Measurements from ENCODE around the gene TSNAX.
A peak's percentile ranks its signal among the peaks of the same experiment; 100 is the strongest.
"Not testable (repeated sequence)": the region's sequence is repeated elsewhere in the genome, so short reads cannot be mapped to it uniquely, and the experiment has no call there.

The TSNAX gene

DNA sequence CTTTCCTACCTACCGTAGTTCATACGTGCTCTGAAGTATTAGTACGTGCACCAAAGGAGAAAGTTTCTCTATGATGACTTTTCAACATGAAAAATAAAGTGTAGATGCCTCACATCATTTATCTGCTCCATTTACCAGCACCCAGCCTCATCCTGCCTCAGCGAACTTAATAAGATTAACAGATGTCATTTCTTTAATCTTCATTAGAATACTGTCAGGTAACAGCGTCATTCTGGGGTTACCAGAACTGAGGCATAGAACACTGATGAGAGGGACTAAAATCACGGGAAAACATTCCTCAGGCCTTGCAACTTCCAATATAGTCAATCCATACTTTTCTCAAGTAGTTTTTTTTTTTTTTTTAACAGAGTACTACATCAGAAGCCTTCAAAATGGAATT lies 54.9 kb downstream of the TSNAX start:
- no peak overlapping the region for H3K27ac ChIP-seq
- TF ChIP-seq, protein P1, sequence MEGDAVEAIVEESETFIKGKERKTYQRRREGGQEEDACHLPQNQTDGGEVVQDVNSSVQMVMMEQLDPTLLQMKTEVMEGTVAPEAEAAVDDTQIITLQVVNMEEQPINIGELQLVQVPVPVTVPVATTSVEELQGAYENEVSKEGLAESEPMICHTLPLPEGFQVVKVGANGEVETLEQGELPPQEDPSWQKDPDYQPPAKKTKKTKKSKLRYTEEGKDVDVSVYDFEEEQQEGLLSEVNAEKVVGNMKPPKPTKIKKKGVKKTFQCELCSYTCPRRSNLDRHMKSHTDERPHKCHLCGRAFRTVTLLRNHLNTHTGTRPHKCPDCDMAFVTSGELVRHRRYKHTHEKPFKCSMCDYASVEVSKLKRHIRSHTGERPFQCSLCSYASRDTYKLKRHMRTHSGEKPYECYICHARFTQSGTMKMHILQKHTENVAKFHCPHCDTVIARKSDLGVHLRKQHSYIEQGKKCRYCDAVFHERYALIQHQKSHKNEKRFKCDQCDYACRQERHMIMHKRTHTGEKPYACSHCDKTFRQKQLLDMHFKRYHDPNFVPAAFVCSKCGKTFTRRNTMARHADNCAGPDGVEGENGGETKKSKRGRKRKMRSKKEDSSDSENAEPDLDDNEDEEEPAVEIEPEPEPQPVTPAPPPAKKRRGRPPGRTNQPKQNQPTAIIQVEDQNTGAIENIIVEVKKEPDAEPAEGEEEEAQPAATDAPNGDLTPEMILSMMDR (conservative IDR thresholded peaks at IDR 0.05), result no peak
- TF ChIP-seq ZFX (IDR thresholded peaks at IDR 0.05), result no peak

DNA sequence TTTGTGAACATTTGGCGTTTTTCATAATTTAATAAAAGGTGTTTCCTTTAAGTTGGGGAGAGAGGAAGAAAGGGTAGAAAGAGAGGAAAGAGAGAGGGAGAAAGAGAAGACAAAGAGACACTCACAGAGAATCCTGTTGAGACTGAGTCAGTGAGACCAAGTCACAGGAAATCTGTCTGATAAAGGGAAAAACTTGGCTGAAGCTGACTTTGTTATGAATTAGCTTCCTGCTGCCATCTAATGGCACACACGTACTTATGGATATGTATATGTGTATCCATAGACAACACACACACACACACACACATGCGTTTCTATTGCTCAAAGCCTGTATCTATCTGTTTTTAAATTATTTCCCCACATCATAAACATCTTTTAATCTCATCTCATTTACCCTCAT lies 55.6 kb downstream of the TSNAX start:
- H3K27ac ChIP-seq, result no peak overlapping the region

DNA sequence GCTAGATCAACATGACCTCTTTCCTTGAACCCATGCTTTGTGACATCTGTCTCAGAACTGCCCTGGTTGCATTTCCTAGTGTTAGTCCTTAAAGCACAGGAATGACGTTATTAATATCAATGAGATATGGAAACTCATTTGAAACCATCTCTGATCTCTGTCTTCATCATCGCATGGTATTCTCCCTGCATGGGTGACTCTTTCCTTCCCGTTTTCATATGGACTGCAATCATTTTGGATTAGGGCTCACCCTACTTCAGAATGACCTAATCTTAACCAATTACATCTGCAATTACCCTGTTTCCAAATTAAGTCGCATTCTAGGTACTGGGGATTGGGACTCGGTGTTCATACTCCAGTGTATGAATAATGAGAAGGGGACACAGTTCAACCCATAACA lies 56.5 kb downstream of the TSNAX start:
- TF ChIP-seq ZFX (IDR thresholded peaks at IDR 0.05), result no peak
- TF ChIP-seq, protein P1 (conservative IDR thresholded peaks at IDR 0.05), result no peak
- H3K27ac ChIP-seq, result no peak overlapping the region

More for the DNA sequence above, 55.6 kb downstream of the TSNAX start:
- no peak for TF ChIP-seq ZFX (IDR thresholded peaks at IDR 0.05)
- TF ChIP-seq, protein P1 (conservative IDR thresholded peaks at IDR 0.05), result peak; percentile 45

DNA sequence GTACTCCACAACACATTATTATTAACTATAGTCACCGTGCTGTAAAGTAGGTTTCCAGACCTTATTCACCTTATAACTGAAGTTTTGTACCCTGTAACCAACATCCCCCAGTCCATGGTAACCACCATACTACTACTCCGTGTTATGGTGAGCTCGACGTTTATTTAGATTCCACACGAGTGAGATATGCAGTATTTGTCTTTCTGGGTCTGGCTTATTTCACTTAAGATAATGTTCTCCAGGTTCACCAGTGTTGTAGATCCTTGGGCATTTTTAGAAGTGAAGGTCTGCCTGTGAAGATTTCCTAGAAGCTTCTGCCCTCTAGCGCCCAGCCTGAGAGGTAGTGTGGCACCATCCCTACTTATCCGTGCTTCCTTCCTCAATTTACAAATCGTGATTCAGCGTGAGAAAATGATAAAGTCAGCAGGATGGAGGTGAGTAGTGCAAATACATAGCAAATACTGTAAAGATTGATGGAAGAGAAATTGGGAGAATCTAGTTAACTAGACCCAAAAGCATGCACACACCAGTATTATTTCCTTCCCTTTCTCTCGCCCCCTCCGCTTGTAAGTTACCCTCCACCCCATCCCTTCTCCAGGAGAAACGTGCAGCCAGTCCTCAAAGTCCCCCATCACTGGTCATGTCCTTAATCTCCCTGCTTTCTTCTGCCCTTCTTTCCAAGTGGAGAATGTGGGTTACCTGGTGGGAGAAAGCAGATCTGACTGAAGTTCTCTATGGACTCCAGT lies 62.2 kb downstream of the TSNAX start:
- TF ChIP-seq, protein P1 (conservative IDR thresholded peaks at IDR 0.05), result peak; percentile 91
- no peak for TF ChIP-seq ZFX (IDR thresholded peaks at IDR 0.05)

DNA sequence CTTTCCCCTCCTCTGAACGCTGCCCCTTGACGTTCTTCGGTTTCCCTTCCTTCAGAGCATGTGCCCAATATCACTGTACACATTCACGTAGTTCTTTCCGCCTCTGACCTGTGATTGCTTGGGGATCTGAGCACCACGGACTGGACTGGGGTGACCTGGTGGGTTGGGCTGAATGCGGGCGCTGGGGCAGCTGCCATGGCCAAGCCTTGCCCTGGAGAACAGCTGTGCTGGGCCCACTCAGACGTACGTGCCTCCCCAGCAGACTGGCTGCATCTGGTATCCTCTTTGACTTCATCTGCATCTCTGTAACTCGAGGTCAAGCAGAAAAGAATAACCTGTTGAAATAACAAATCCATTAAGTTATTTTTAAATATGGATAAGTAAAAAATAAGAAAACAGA lies 63.0 kb downstream of the TSNAX start:
- TF ChIP-seq, protein P1 (conservative IDR thresholded peaks at IDR 0.05), result no peak
- no peak for TF ChIP-seq ZFX (IDR thresholded peaks at IDR 0.05)
- no peak overlapping the region for H3K27ac ChIP-seq

More for the DNA sequence above, 62.2 kb downstream of the TSNAX start:
- H3K27ac ChIP-seq, result no peak overlapping the region

DNA sequence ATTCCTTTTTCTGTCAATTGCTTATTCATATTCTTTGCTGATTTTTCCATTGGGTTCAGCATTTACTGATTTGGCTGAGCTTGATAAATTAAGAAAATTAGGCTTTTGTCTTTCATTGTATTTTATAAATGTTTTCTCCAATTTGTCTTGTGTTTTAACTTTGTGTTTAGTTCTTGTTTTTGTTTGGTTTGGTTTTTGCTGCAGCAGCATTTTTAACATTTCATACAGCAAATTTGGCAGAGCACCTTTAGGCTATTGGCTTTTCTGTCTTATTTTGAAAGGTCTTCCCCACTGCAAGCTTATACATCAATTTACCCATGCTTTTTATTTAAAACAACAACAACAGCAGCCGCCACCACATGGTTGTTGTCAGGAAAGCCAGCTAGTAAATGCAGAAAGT lies 64.3 kb downstream of the TSNAX start:
- TF ChIP-seq ZFX (IDR thresholded peaks at IDR 0.05), result no peak
- TF ChIP-seq, protein P1 (conservative IDR thresholded peaks at IDR 0.05), result no peak
- H3K27ac ChIP-seq, result no peak overlapping the region

DNA sequence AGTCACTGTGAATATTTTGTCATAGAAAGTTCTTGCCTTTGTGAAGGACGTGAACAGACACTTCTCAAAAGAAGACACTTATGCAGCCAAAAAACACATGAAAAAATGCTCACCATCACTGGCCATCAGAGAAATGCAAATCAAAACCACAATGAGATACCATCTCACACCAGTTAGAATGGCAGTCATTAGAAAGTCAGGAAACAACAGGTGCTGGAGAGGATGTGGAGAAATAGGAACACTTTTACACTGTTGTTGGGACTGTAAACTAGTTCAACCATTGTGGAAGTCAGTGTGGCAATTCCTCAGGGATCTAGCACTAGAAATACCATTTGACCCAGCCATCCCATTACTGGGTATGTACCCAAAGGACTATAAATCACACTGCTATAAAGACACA lies 64.8 kb downstream of the TSNAX start:
- not testable (repeated sequence) for H3K27ac ChIP-seq

DNA sequence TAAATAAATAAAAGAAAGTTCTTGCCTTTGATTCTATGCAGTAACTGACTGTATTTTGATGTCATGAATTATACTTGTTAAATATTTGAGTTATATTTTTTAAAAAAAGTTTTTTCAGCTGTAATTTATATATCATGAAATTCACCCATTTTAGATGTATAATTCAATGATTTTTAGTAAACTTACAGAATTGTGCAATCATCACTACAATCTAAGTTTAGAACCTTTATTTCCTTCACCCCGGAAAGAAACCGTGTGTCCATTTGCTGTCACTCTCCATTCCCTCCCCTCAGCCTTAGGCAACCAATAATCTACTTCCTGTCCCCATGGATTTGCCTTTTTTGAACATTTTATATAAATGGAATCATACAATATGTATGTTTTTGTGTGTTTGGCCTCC lies 65.7 kb downstream of the TSNAX start:
- H3K27ac ChIP-seq, result no peak overlapping the region
- no peak for TF ChIP-seq ZFX (IDR thresholded peaks at IDR 0.05)
- TF ChIP-seq, protein P1 (conservative IDR thresholded peaks at IDR 0.05), result no peak
